Measurements from ENCODE around the gene LAMA2.

The LAMA2 gene

GRCh38 chr6:129195643-129196042, 312.7 kb downstream of the LAMA2 start:
- H3K4me3 ChIP-seq, result no peak overlapping the region
- no peak for TF ChIP-seq CTCF (IDR thresholded peaks at IDR 0.05)
- no peak overlapping the region for H3K27ac ChIP-seq
- no peak for DNase-seq (ENCODE audit: low spot score)

GRCh38 chr6:129197154-129197553, 314.2 kb downstream of the LAMA2 start:
- H3K4me3 ChIP-seq, result no peak overlapping the region
- H3K27ac ChIP-seq, result peak overlapping the region in 1 of 2 donors; percentile 28
- TF ChIP-seq CTCF (IDR thresholded peaks at IDR 0.05), result no peak

GRCh38 chr6:129200151-129200550, 317.2 kb downstream of the LAMA2 start:
- TF ChIP-seq CTCF (IDR thresholded peaks at IDR 0.05), result no peak
- DNase-seq (ENCODE audit: low spot score), result no peak
- no peak overlapping the region for H3K4me3 ChIP-seq
- no peak overlapping the region for H3K27ac ChIP-seq

More at GRCh38 chr6:129197154-129197553, 314.2 kb downstream of the LAMA2 start:
- no peak for DNase-seq (ENCODE audit: low spot score)

GRCh38 chr6:129203190-129203900, 320.4 kb downstream of the LAMA2 start:
- DNase-seq (ENCODE audit: low spot score), result no peak
- no peak overlapping the region for H3K27ac ChIP-seq
- no peak for TF ChIP-seq CTCF (IDR thresholded peaks at IDR 0.05)
- H3K4me3 ChIP-seq, result no peak overlapping the region

GRCh38 chr6:129206821-129207220, 323.9 kb downstream of the LAMA2 start:
- no peak for TF ChIP-seq CTCF (IDR thresholded peaks at IDR 0.05)
- Histone ChIP-seq H3K4me3 (no peak overlapping the region), H3K27ac (no peak overlapping the region)
- no peak for DNase-seq (ENCODE audit: low spot score)

GRCh38 chr6:129207832-129208231, 324.9 kb downstream of the LAMA2 start:
- H3K4me3 ChIP-seq, result no peak overlapping the region
- TF ChIP-seq CTCF (IDR thresholded peaks at IDR 0.05), result no peak
- H3K27ac ChIP-seq, result no peak overlapping the region

GRCh38 chr6:129208415-129209034, 325.6 kb downstream of the LAMA2 start:
- H3K27ac ChIP-seq, result no peak overlapping the region
- no peak for TF ChIP-seq CTCF (IDR thresholded peaks at IDR 0.05)
- no peak for DNase-seq (ENCODE audit: low spot score)
- no peak overlapping the region for H3K4me3 ChIP-seq

More at GRCh38 chr6:129207832-129208231, 324.9 kb downstream of the LAMA2 start:
- no peak for DNase-seq (ENCODE audit: low spot score)

All from coronary artery (tissue), 2 donors.